ENCODE results near the gene PLEKHO2.

DNA sequence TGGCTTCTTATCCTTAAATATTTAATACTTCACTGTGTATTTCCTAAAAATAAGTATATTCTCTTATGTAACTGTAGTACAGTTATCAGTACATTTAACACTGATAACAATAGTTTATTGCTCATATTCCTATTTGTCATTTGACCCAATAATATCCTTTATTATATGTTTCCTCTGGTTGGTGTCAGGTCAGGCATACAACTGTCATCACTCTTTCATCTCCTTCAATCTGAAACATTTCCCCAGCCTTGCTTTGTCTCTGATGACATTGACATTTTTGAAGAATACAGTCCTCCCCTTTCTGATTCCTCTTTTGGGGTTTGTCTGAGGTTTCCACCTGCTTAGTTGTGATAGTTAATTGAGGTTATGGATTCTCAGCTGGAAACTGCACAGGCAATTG is 27.8 kb downstream of the PLEKHO2 start:
- TF ChIP-seq PAX5 (IDR thresholded peaks at IDR 0.05; ENCODE audit: insufficient read depth, low read length, severe bottlenecking) = no peak
- no peak for TF ChIP-seq SPI1 (IDR thresholded peaks at IDR 0.05; ENCODE audit: low read depth, low read length)
